DOHH2 (cell line): ENCODE data around the gene BCL2L1.
"Not testable (repeated sequence)": the region's sequence is repeated elsewhere in the genome, so short reads cannot be mapped to it uniquely, and the experiment has no call there.

Experiments
- H3F3A ChIP-seq: fragments of 200-600 bp; sonication (generic), shearing (Covaris generic); 2 replicates; pipeline ENCODE4 v1.6.0; 2016; ENCODE audit warnings: antibody characterized with exemption, mild to moderate bottlenecking; ENCODE audit not compliant: control insufficient read depth, insufficient read depth
- H3K27ac ChIP-seq: fragments of 200-600 bp; sonication (generic); 2 replicates; pipeline ENCODE4 v1.5.1; 2014; ENCODE audit warnings: low read depth, mild to moderate bottlenecking, low read length, moderate library complexity
- H3K27me3 ChIP-seq: fragments of 200-600 bp; sonication (generic); 2 replicates; pipeline ENCODE4 v1.6.1; 2014; ENCODE audit warnings: mild to moderate bottlenecking, low read length, mixed read lengths; ENCODE audit not compliant: control insufficient read depth
- H3K36me3 ChIP-seq: fragments of 200-600 bp; sonication (generic); 2 replicates; pipeline ENCODE4 v1.6.1; 2014; ENCODE audit warnings: mild to moderate bottlenecking, low read length, moderate library complexity, mixed read lengths; ENCODE audit not compliant: control insufficient read depth
- H3K4me1 ChIP-seq: fragments of 200-600 bp; sonication (generic); 2 replicates; pipeline ENCODE4 v1.6.1; 2014; ENCODE audit warnings: mild to moderate bottlenecking, low read length, mixed read lengths; ENCODE audit not compliant: control insufficient read depth
- H3K4me2 ChIP-seq: fragments of 200-600 bp; sonication (generic); 2 replicates; pipeline ENCODE4 v1.6.0; 2014; ENCODE audit warnings: mild to moderate bottlenecking, low read length, moderate library complexity
- H3K4me3 ChIP-seq: fragments of 200-600 bp; sonication (generic); 2 replicates; pipeline ENCODE4 v1.5.1; 2014; ENCODE audit warnings: mild to moderate bottlenecking, low read length, mixed read lengths
- H3K79me2 ChIP-seq: fragments of 200-600 bp; sonication (generic); 2 replicates; pipeline ENCODE4 v1.6.1; 2014; ENCODE audit warnings: mild to moderate bottlenecking, low read length, mixed read lengths; ENCODE audit not compliant: control insufficient read depth
- H3K9me2 ChIP-seq: fragments of 200-600 bp; sonication (generic); replicated peaks from 2 replicates; pipeline ENCODE4 v1.6.1; 2014; ENCODE audit warnings: mild to moderate bottlenecking, low read length, mixed read lengths; ENCODE audit not compliant: control insufficient read depth
- H3K9me3 ChIP-seq: fragments of 200-600 bp; sonication (generic); 2 replicates; pipeline ENCODE4 v1.6.1; 2014; ENCODE audit warnings: antibody characterized with exemption, low read length, mixed read lengths; ENCODE audit not compliant: control insufficient read depth, insufficient read depth
- H4K20me1 ChIP-seq: fragments of 200-600 bp; sonication (generic); 2 replicates; pipeline ENCODE4 v1.6.0; 2014; ENCODE audit warnings: low read depth, mild to moderate bottlenecking, antibody characterized with exemption, low read length, moderate library complexity; ENCODE audit not compliant: control insufficient read depth, insufficient read depth
- CTCF ChIP-seq: fragments of 200-600 bp; sonication (generic); IDR thresholded peaks from one replicate; pipeline ENCODE4 v1.5.1; 2014; ENCODE audit warnings: antibody characterized with exemption, mild to moderate bottlenecking, low read depth, low read length; ENCODE audit not compliant: poor library complexity, severe bottlenecking
- EZH2phosphoT487 ChIP-seq: fragments of 200-600 bp; sonication (generic); IDR thresholded peaks from 2 replicates; pipeline ENCODE4 v1.6.1; 2017; ENCODE audit warnings: borderline replicate concordance, mild to moderate bottlenecking, antibody characterized with exemption, low read length, moderate library complexity, mixed read lengths

BCL2L1 gene

GRCh38 chr20:31757254-31757653 lies 34.6 kb upstream of the BCL2L1 start:
- Histone ChIP-seq H3K4me1 (no peaks in the 10 kb centered on the region), H4K20me1 (no peaks in the 10 kb centered on the region), H3K9me2 (no peaks in the 10 kb centered on the region), H3K4me2 (no peak overlapping the region), H3K79me2 (peaks cover 88% of the 10 kb centered on the region), H3K36me3 (peaks cover 83% of the 10 kb centered on the region), H3K27ac (no peak overlapping the region), H3F3A (0 out of 2 replicates have a peak, but pooled peaks cover 2% of the 10 kb centered on the region), H3K9me3 (no peaks in the 10 kb centered on the region), H3K4me3 (no peak overlapping the region), H3K27me3 (no peaks in the 10 kb centered on the region)
- TF ChIP-seq EZH2phosphoT487 (no peak), CTCF (no peak)

- H3K27me3 ChIP-seq: no peaks in the 10 kb centered on the region
- peaks cover 2% of the 10 kb centered on the region; the same call in 1 of the 2 replicates for H3F3A ChIP-seq
- H3K27ac ChIP-seq: no peak overlapping the region
- H3K36me3 ChIP-seq: peaks cover 73% of the 10 kb centered on the region
- H3K4me2 ChIP-seq: no peak overlapping the region
- peaks cover 4% of the 10 kb centered on the region; the same call in 1 of the 2 replicates for H4K20me1 ChIP-seq
- H3K4me3 ChIP-seq: no peak overlapping the region
- peaks cover 98% of the 10 kb centered on the region for H3K79me2 ChIP-seq
- H3K4me1 ChIP-seq: 0 out of 2 replicates have a peak, but pooled peaks cover 3% of the 10 kb centered on the region
- no peak for TF ChIP-seq EZH2phosphoT487
- TF ChIP-seq CTCF: no peak
- no peaks in the 10 kb centered on the region for H3K9me2 ChIP-seq
- no peaks in the 10 kb centered on the region for H3K9me3 ChIP-seq
Observed at GRCh38 chr20:31751126-31751525, 28.5 kb upstream of the BCL2L1 start.

- peaks cover 4% of the 10 kb centered on the region; the same call in 1 of the 2 replicates for H4K20me1 ChIP-seq
- 0 out of 2 replicates have a peak, but pooled peaks cover 6% of the 10 kb centered on the region for H3K4me1 ChIP-seq
- H3K4me2 ChIP-seq: no peak overlapping the region
- no peak overlapping the region for H3K4me3 ChIP-seq
- no peak overlapping the region for H3K27ac ChIP-seq
- no peaks in the 10 kb centered on the region; the same call in 1 of the 2 replicates for H3F3A ChIP-seq
- TF ChIP-seq CTCF: no peak
- TF ChIP-seq EZH2phosphoT487: no peak
- H3K9me2 ChIP-seq: no peaks in the 10 kb centered on the region
- H3K27me3 ChIP-seq: no peaks in the 10 kb centered on the region
- no peaks in the 10 kb centered on the region for H3K9me3 ChIP-seq
- peaks cover 72% of the 10 kb centered on the region for H3K36me3 ChIP-seq
- peaks cover 98% of the 10 kb centered on the region for H3K79me2 ChIP-seq
Observed at GRCh38 chr20:31749223-31749622, 26.6 kb upstream of the BCL2L1 start.

GRCh38 chr20:31747640-31748039 lies 25.0 kb upstream of the BCL2L1 start:
- H3K9me2 ChIP-seq: no peaks in the 10 kb centered on the region
- no peaks in the 10 kb centered on the region for H3K27me3 ChIP-seq
- no peaks in the 10 kb centered on the region; the same call in 1 of the 2 replicates for H3F3A ChIP-seq
- TF ChIP-seq CTCF (no peak), EZH2phosphoT487 (no peak)
- peaks cover 73% of the 10 kb centered on the region for H3K36me3 ChIP-seq
- H3K79me2 ChIP-seq: peaks cover 97% of the 10 kb centered on the region
- no peaks in the 10 kb centered on the region for H3K9me3 ChIP-seq
- H4K20me1 ChIP-seq: peaks cover 4% of the 10 kb centered on the region; the same call in 1 of the 2 replicates
- no peak overlapping the region for H3K4me2 ChIP-seq
- no peak overlapping the region for H3K27ac ChIP-seq
- 0 out of 2 replicates have a peak, but pooled peaks cover 6% of the 10 kb centered on the region for H3K4me1 ChIP-seq
- H3K4me3 ChIP-seq: no peak overlapping the region

- H3K27me3 ChIP-seq, H3K4me1 ChIP-seq, H3F3A ChIP-seq, H3K9me2 ChIP-seq, H3K27ac ChIP-seq, H4K20me1 ChIP-seq, H3K4me3 ChIP-seq, H3K9me3 ChIP-seq, H3K4me2 ChIP-seq: not testable (repeated sequence)
- peaks cover 97% of the 10 kb centered on the region for H3K79me2 ChIP-seq
- H3K36me3 ChIP-seq: peaks cover 74% of the 10 kb centered on the region
Observed at GRCh38 chr20:31747028-31747427, 24.4 kb upstream of the BCL2L1 start.
